Effector memory CD8-positive, alpha-beta T cell (primary cell): ENCODE results near the gene ZNF438.

ENCODE experiments used
- ATAC-seq: fragments of 150-1000 bp; cut with Tn5 transposase; replicated peaks from 2 replicates; pipeline ENCODE4 v1.10.0; 2021; ENCODE audit warnings: mild to moderate bottlenecking, moderate library complexity
- DNase-seq, 3 experiments: peaks; one replicate each; pipeline ENCODE4 v3.0.0; 2021
- H3K27ac Mint-ChIP-seq, 2 donors: one replicate each; pipeline ENCODE4 v1.8.0; 2022; ENCODE audit warnings: mild to moderate bottlenecking in 2 of 2, mixed read lengths in 2 of 2, moderate library complexity in 2 of 2
- H3K27me3 Mint-ChIP-seq, 2 donors: one replicate each; pipeline ENCODE4 v1.8.0; 2022; ENCODE audit warnings: mixed read lengths in 2 of 2
- H3K36me3 Mint-ChIP-seq: one replicate; pipeline ENCODE4 v1.8.0; 2022; ENCODE audit warnings: mild to moderate bottlenecking, moderate library complexity, mixed read lengths; ENCODE audit not compliant: insufficient read depth
- H3K4me1 Mint-ChIP-seq, 2 donors: one replicate each; pipeline ENCODE4 v1.8.0; 2022; ENCODE audit warnings: low read depth in 2 of 2, mixed read lengths in 2 of 2
- H3K4me3 Mint-ChIP-seq, 2 donors: one replicate each; pipeline ENCODE4 v1.8.0; 2022; ENCODE audit warnings: mild to moderate bottlenecking in 2 of 2, mixed read lengths in 2 of 2, moderate library complexity in 2 of 2
- H3K9me3 Mint-ChIP-seq, 2 donors: one replicate each; pipeline ENCODE4 v1.8.0; 2022; ENCODE audit warnings: mixed read lengths in 2 of 2

Gene ZNF438

DNA sequence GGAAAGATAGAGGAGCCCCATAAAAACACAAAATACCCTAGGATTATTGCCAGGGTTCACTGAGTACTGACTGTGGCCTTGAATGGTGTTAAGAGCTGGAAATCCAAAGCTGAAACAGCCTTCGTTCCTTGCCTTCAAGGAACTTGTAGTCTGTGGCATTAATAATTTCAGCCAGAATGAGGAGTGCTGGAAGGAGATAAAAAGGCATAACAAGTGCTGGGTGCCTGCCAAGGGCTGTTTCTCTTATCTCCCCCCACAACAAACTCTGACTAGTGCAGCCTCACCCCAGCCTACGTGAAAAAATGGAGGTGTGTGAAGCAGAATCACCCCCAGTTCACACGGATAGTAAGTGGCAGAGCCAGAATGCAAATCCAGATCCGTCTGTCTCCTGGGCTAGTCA, 203.0 kb downstream of the ZNF438 start:
- Mint-ChIP-seq H3K36me3 (no peaks in the 10 kb centered on the region), H3K27ac (no peak overlapping the region), H3K4me1 (no peaks in the 10 kb centered on the region), H3K27me3 (peaks cover 18 to 40% of the 10 kb centered on the region in 2 donors), H3K9me3 (no peaks in the 10 kb centered on the region), H3K4me3 (no peak overlapping the region)
- ATAC-seq (no peak), DNase-seq (no peak)

DNA sequence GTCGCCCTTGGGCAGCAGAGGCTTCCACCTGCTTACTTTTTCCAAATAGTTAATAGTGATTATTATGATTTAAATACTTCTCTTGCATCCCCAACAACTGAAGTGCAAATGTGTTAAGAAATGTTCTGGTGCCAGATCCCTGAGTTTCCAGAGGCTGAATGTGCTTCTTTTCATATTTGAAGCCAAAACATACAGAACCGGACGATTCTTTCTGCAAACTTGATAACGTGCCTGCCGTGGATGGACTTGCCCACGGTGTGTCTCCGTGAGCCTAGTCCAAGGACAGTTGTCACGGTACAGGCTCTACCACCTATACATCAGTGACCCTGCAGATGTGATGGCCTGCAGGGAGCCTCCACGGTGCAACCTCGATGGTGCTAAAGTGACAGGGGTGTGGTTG, 203.5 kb downstream of the ZNF438 start:
- H3K4me1 Mint-ChIP-seq: no peaks in the 10 kb centered on the region
- DNase-seq: no peak
- no peak overlapping the region for H3K4me3 Mint-ChIP-seq
- peaks cover 18 to 42% of the 10 kb centered on the region in 2 donors for H3K27me3 Mint-ChIP-seq
- ATAC-seq: no peak
- no peaks in the 10 kb centered on the region for H3K9me3 Mint-ChIP-seq
- no peaks in the 10 kb centered on the region for H3K36me3 Mint-ChIP-seq
- H3K27ac Mint-ChIP-seq: no peak overlapping the region

DNA sequence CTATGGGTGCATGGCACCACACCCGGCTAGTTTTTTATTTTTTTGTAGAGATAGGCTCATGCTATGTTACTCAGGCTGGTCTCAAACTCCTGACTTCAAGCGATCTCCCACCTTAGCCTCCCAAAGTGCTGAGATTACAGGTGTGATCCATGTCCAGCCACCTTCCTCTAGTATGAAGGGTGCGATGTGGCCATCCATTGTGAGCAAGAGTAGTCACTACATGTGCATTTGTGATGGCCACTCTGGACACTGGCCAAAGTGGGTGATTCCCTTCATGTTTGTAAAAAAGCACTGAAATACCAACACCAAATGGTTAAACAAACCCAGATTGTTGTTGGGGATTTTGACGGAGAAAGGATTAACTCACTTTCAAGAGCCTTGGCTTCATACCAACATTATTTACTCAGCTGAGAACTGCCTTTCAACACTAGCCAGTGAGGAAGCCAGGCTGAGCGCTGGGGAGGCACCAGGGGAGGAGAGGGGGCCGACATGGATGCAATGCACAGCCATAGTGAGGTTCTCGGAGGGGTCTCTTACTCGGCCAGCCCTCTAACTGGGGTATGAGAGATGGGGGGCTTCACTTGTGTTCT, 204.0 kb downstream of the ZNF438 start:
- no peaks in the 10 kb centered on the region for H3K9me3 Mint-ChIP-seq
- ATAC-seq: no peak
- no peak for DNase-seq
- no peak overlapping the region for H3K4me3 Mint-ChIP-seq
- H3K4me1 Mint-ChIP-seq: no peaks in the 10 kb centered on the region
- H3K27me3 Mint-ChIP-seq: peaks cover 18 to 42% of the 10 kb centered on the region in 2 donors
- H3K36me3 Mint-ChIP-seq: no peaks in the 10 kb centered on the region
- no peak overlapping the region for H3K27ac Mint-ChIP-seq

- Mint-ChIP-seq H3K9me3 (no peaks in the 10 kb centered on the region), H3K36me3 (no peaks in the 10 kb centered on the region), H3K4me1 (no peaks in the 10 kb centered on the region), H3K27me3 (peaks cover 18 to 42% of the 10 kb centered on the region in 2 donors), H3K4me3 (no peak overlapping the region), H3K27ac (no peak overlapping the region)
- DNase-seq (no peak), ATAC-seq (no peak)
These were observed 205.0 kb downstream of the ZNF438 start for GRCh38 chr10:30826679-30827078.

- H3K9me3 Mint-ChIP-seq: no peaks in the 10 kb centered on the region
- no peaks in the 10 kb centered on the region for H3K4me1 Mint-ChIP-seq
- no peak overlapping the region for H3K4me3 Mint-ChIP-seq
- no peak overlapping the region for H3K27ac Mint-ChIP-seq
- no peak for ATAC-seq
- H3K27me3 Mint-ChIP-seq: peaks cover 18 to 42% of the 10 kb centered on the region in 2 donors
- H3K36me3 Mint-ChIP-seq: no peaks in the 10 kb centered on the region
- DNase-seq: no peak
These were observed 206.2 kb downstream of the ZNF438 start for GRCh38 chr10:30825495-30825894.

GRCh38 chr10:30825022-30825421, 206.6 kb downstream of the ZNF438 start:
- H3K27ac Mint-ChIP-seq: no peak overlapping the region
- no peak for ATAC-seq

DNA sequence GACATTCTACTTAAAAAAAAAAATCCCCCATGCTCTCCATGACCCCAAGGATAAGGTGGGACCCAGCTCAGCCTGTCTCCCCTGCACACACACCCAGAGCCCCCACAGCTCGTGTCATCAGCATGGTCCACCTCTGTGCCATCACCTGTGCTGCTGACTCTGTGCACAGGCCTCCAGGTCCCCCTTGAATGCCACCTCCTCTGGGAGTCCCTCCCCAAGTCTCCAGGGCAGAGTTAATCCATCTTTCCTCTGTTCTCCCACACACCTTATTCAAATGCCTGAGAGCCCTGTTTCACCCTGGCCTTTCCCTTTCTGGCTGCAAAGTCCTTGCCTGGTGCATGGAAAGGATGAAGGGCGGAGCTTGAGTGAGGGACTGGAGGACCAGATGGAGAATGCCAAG, 208.0 kb downstream of the ZNF438 start:
- Mint-ChIP-seq H3K4me3 (no peak overlapping the region), H3K36me3 (no peaks in the 10 kb centered on the region), H3K27ac (no peak overlapping the region), H3K9me3 (no peaks in the 10 kb centered on the region), H3K27me3 (peaks cover 18 to 42% of the 10 kb centered on the region in 2 donors), H3K4me1 (no peaks in the 10 kb centered on the region)
- ATAC-seq (no peak), DNase-seq (no peak)

More at GRCh38 chr10:30825022-30825421, 206.6 kb downstream of the ZNF438 start:
- DNase-seq: no peak
- H3K9me3 Mint-ChIP-seq: no peaks in the 10 kb centered on the region
- no peaks in the 10 kb centered on the region for H3K4me1 Mint-ChIP-seq
- H3K36me3 Mint-ChIP-seq: no peaks in the 10 kb centered on the region
- H3K4me3 Mint-ChIP-seq: no peak overlapping the region
- H3K27me3 Mint-ChIP-seq: peaks cover 18 to 42% of the 10 kb centered on the region in 2 donors

DNA sequence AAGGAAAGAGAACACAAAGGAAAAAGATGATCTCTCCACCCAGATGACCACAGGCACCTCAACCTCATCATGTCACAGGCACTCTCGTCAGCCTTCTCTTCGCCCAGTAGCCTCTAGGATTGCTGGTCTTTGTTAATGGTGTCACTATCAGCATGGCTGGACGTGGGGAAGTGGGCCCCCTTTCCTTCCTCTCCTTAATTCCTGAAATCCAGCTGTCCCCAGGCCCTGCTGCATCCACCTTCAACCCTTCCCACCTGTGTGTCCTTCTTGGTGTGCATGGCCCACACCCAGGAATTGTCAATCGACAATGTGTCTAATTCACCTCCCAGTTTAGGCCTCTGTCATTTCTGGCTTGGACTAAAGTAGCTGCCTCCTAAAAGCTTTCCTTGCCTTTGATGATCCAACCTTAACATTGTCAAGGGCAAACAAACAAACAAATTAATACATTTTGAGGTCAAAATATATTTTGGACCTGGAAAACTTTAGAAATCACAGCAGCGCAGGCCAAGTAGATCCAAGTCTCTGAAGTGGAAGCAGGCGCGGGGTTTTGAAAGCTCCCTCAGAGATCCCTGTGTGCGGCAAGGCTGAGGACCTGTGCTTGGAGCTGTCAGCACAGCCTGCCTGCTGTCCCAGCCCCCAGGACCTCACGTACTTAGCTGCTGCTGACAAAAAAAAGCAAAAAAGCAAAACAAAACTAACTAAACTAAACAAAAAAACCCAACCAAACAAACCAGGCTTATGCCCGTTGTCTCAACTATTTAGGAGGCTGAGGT, 208.8 kb downstream of the ZNF438 start:
- Mint-ChIP-seq H3K27ac (no peak overlapping the region), H3K4me1 (no peaks in the 10 kb centered on the region), H3K27me3 (peaks cover 18 to 42% of the 10 kb centered on the region in 2 donors), H3K36me3 (no peaks in the 10 kb centered on the region), H3K9me3 (no peaks in the 10 kb centered on the region), H3K4me3 (no peak overlapping the region)
- no peak for ATAC-seq
- DNase-seq: no peak

GRCh38 chr10:30821994-30822692, 209.5 kb downstream of the ZNF438 start:
- no peaks in the 10 kb centered on the region for H3K36me3 Mint-ChIP-seq
- ATAC-seq (no peak), DNase-seq (no peak)
- H3K9me3 Mint-ChIP-seq: no peaks in the 10 kb centered on the region
- peaks cover 14 to 36% of the 10 kb centered on the region in 2 donors for H3K27me3 Mint-ChIP-seq
- H3K4me1 Mint-ChIP-seq: no peaks in the 10 kb centered on the region
- no peak overlapping the region for H3K4me3 Mint-ChIP-seq
- H3K27ac Mint-ChIP-seq: no peak overlapping the region

DNA sequence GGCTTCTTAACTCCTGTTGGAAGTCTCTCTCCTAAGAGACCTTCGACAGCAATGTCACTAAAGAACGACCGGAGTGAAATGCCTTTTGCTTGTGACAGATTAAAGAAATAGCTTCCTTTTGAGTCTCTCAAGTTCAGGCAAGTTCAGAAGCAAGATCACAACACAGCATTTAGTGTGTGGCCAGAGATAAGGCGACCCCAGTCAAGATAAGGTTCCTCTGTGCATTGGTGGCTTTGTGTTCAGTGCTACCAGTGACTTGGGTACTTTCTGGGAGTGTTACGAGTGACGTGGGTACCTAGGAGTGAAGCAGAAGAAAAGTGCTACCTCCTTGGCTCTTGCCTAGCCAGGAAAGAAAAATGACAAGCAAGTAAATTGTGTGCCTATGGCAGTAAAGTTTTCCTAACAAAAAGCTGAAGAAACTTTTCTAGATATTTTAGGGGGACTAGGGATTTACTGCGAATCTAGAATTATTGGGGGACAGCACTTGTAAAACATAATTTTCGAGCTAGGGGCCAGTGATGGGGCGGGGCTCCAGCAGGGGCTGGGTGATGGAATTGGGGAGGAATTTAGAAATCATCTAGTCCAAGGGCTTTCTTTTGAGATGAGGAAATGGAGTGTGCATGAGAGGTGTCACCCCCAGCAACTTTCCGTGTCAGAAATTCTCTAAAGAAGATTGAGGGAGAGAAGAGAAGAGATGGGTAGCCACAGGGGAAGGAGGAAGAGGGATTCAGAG, 210.2 kb downstream of the ZNF438 start:
- Mint-ChIP-seq H3K27ac (peak overlapping the region in 1 of 2 donors; percentile 36), H3K9me3 (no peaks in the 10 kb centered on the region), H3K4me1 (no peaks in the 10 kb centered on the region), H3K4me3 (no peak overlapping the region), H3K27me3 (peaks cover 8 to 30% of the 10 kb centered on the region in 2 donors), H3K36me3 (no peaks in the 10 kb centered on the region)
- no peak for DNase-seq
- ATAC-seq: no peak

DNA sequence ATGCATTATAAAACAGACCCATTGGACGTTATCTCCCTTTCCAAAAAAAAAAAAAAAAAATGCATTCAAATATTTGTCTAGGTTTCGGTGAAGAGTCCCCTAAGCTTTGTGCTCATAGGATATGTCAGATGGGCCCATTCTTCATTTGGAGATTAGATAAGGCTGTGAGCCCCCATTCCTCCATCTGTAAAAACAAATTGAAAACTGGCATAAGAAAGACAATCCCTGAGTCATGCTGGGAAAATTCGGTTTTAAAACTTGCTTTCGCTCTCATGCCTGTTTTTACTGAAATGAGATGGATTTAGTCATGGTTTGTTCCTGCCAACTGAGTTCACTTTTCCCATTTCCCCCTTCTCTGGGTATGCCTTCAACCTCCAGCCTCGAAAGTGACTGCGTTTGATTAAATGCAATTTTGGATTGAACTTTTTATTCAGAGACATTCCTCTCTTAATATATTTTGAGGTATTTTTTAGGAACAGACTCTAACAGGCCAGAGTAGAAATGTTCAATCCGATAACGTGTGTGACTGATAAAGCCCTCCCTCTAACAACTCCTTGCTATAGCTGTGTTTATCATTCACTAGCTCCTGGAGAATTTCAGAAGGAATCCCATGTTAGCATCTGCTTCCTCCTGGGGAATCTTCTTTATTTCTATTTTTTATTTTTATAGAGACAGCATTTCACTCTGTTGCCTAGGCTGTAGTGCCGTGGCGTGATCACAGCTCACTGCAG, 211.2 kb downstream of the ZNF438 start:
- no peak overlapping the region for H3K4me3 Mint-ChIP-seq
- H3K4me1 Mint-ChIP-seq: no peaks in the 10 kb centered on the region

GRCh38 chr10:30819341-30820181, 212.1 kb downstream of the ZNF438 start:
- DNase-seq (no peak), ATAC-seq (no peak)
- Mint-ChIP-seq H3K27ac (no peak overlapping the region), H3K27me3 (peaks cover 4 to 11% of the 10 kb centered on the region in 2 donors), H3K4me1 (no peaks in the 10 kb centered on the region), H3K4me3 (no peak overlapping the region), H3K36me3 (no peaks in the 10 kb centered on the region), H3K9me3 (no peaks in the 10 kb centered on the region)

More for the DNA sequence above, 211.2 kb downstream of the ZNF438 start:
- no peaks in the 10 kb centered on the region for H3K9me3 Mint-ChIP-seq
- no peak overlapping the region for H3K27ac Mint-ChIP-seq
- ATAC-seq (no peak), DNase-seq (no peak)
- peaks cover 8 to 20% of the 10 kb centered on the region in 2 donors for H3K27me3 Mint-ChIP-seq
- H3K36me3 Mint-ChIP-seq: no peaks in the 10 kb centered on the region
